Hypothalamus (tissue), 51 donors: Measurements from ENCODE around the gene PRDM16.

Source experiments
- DNase-seq, 51 donors: peaks; one replicate each; lab custom pipeline; 2025; lab: John Stamatoyannopoulos, UW

PRDM16 gene

DNA sequence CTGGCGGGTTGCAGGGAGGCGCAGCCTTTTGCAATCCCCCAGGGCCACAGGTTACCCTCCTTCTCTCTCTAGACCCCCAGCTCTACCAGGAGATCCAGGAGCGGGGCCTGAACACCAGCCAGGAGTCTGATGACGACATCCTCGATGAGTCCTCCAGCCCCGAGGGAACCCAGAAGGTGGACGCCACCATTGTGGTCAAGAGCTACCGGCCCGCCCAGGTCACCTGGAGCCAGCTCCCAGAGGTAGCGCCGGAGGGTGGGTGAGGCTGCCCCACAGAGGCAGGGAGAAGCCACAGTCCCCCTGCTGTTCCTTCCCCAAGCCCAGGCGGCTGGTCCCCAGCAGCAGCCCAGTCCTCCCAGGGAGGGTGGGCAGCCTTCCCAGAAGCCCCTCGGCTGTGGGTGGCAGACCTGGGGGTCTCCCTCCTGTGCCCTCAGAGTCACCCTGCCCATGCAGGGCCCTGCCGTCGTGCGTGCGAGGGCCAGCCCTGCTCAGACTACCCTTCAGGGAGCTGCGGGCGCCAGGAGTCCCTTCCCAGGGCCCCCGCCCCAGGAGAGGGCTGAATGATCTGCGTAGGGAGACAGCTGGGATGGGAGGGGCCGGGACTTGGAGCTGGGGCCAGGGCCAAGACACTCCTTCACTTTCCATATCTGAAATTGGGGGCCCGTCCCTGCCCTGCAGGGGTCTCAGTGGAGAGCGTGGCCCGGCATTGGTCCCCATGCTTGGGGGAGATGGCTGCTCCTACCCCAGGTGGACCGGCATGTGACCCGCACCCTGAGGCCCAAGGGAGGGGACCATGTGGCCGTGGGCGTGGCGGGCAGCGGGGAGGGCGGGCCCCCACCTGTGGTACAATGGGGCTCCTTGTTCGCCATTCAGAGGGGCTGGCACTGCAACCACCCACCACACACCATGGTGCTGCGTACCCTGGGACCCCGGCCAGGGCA lies 398.4 kb downstream of the PRDM16 start:
- no peak for DNase-seq

DNA sequence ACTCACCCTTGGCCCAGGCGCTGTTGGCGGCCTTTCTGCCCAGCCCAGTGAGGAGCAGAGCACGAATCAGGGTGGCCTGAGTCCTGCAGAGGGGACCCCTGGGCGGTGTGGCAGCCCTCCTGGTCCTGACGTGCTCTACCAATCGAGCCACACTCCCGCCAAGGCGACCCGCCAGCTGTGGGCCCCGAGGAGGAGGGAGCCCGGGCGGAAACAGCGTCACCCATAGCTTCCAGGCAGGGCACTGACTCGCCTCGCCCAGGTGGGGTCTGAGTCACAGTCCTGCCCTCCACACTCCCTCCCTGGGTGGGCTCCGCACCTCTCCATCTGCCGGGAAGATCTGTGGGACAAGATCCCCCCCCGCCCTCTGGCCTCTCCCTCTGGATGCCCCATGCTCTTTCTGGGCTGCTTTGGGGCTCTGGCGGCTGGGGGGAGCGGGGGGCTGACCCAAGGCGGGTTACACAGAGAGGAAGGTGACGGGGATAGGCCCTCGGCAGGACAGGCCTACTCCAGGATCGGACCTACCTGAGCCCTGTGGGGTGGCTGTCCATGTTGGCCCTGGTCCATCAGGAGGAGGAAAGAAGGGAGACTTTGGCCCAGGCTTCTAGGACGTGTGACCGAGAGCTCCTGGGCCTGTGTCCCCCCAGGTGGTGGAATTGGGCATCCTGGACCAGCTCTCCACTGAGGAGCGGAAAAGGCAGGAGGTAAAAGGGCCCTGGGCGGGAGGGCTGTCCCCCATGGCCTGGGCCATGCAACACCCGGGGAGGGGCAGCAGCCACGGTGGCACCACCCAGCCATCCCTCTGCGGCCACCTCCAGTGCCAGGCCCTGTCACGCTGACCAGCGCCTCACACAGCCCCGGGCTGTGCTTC lies 399.5 kb downstream of the PRDM16 start:
- DNase-seq: no peak

DNA sequence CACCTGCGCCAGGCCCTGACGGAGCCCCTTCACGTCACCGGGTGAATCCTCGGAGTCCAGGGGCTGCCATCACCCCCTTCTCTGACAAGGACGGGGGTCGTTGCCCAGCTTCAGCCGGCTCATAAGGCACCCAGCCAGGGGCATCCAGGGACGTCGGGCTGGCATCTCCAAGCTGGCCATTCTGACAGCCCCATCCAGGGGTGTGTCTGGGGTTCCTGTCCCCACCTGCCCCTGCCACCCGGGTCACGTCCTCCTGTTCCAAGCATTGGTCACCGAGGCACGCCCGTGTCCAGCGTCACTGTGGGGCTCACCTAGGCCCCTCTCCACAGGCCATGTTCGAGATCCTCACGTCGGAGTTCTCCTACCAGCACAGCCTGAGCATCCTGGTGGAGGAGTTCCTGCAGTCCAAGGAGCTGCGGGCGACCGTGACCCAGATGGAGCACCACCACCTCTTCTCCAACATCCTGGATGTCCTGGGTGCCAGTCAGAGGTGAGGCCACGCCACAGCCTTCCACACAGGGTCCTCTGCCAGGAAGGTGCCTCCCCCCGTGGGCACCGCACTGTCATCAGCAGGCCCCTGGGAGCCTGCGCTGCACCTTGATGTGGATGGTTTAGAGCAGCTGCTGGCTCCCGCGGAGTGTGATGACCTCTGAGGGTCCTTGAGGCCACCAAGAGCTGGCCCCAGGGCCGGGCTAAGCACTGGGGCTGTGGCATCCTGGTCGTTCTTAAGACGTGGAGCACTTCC lies 400.3 kb downstream of the PRDM16 start:
- no peak for DNase-seq

DNA sequence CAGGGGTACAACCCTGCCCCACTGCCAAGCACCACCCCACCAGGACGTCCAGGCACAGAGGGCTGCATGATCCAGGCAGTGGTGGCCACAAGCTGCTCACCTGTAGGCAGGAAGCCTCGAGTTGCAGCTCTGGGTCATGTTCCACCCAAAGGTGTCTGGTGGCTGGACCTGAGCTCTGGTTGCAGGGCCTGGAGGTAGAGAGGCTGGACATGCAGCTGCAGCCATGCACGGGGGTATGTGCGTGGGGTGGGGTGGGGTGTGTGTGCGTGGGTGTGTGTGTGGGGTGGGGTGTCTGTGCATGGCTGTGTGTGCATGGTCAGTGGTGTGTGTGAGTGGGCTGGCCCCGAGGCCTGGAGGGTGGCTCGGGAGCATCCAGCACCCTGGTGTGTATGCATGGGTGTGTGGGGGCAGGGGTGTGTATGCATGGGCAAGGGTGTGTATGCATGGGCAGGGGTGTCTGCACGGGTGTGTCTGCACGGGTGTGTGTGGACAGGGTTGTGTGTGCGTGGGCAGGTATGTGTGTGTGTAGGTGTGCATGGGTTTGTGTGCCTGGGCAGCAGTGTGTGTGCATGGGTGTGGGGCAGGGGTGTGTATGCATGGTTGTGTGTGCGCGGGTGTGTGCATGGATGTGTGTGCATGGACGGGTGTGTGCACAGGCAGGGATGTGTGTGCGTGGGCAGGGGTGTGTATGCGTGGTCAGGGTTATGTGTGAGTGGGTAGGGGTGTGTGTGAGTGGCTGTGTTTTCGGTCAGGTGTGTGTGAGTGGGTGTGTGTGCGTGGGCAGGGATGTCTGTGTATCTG lies 401.0 kb downstream of the PRDM16 start:
- no peak for DNase-seq

DNA sequence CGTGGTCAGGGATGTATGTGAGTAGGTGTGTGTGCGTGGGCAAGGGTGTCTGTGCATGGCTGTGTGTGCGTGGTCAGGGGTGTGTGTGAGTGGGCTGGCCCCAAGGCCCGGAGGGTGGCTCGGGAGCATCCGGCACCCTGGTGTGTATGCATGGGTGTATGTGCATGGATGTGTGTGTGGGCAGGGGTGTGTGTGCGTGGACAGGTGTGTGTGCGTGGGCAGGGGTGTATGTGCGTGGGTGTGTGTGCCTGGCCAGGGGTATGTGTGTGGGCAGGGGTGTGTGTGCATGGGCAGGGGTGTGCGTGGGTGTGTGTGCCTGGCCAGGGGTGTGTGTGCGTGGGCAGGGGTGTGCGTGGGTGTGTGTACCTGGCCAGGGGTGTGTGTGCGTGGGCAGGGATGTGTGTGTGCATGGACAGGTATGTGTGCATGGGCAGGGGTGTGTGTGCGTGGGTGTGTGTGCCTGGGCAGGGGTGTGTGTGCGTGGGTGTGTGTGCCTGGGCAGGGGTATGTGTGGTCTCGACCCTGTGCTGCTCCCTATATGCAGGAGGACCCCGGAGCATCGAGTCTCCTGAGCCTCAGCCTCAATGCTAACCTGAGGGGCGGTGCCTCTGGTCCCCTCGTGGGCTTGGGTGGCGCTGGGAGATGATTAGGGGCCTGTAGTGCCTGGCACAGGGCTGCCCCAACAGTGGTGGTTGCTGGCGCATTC lies 401.8 kb downstream of the PRDM16 start:
- no peak for DNase-seq

DNA sequence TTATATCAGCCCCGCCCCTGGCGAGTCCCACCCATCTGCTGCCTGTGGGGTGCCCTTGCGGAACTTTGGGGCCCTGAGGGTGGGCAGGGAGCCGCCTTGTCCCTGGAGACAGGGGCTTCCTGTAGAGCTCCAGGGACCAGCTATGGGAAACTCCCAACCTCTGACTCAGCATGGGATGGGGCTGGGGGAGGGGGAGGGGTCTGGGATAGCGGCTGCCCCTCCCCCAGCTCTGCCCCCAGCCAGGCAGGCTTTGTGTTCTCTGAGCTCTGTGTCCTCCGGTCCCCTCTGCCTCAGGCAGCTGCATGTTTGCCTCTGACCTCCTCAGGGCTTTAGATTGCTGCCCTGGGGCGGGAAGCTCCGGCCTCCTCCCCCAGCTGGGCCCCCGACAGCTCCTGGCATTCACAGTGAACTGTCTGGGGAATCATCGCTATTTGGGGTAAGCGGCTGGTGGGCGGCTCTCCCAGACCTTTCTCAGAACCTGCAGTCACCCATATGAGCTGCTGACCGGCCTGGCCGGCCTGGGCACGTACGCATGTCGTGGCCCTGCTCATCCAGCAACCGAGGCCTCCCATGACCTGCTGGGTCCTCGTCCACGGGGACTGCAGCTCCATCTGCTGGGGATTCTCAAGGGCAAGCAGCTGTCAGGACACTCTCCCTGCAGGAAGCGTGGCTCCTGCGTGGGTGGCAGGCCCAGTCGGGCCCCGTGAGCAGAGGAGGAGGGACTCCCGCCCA lies 402.5 kb downstream of the PRDM16 start:
- peak in 14 of 51 donors; percentile 12 to 60 (median 37) for DNase-seq

DNA sequence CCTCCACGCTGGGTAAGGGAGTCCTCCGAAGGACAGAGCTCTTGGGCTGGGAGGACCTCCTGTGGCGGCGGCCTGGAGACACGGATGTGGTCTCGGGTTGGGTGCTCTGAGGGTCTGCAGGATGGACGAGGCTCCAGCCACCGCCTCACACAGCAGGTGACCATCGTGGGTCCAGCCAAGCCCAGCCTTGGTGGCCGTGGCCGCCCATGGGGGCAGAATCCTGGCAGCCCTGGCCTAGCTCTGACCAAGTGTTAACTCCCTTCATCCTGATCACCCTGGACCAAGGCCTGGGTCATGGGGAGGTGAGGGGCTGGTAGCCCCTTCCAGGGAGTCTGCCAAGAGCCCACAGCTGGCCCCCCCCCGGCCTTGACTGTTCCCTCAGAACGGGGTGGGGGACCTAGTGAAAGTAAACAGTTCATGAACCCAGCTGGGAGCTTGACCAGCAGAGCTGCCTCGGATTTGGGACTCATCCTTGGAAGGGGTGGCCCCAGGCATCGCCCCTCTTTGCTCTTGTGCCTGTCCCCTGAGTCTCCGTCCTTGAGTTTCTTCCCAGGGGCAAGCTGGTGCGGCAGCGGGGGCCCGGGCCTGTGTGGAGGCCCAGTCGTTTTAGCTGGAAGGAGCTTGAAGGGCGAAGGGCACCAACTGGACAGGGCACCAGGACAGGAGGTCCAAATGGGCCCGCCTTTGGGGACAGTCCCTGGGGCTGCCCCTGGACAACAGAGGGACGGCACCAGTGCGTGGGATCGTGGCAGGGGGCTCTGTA lies 403.3 kb downstream of the PRDM16 start:
- DNase-seq: no peak

DNA sequence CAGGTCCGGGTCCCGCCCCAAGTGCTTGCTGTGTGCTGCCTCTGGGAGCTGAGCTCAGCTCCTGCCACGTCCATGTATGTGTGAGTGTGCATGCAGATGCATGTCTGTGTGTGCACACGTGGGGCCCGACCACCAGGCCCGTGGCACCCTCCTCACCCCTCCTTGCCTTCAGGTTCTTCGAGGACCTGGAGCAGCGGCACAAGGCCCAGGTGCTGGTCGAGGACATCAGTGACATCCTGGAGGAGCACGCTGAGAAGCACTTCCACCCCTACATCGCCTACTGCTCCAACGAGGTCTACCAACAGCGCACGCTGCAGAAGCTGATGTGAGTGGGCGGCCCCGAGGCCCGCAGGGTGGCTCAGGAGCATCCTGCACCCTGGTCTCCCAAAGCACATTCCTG lies 403.9 kb downstream of the PRDM16 start:
- DNase-seq: no peak

DNA sequence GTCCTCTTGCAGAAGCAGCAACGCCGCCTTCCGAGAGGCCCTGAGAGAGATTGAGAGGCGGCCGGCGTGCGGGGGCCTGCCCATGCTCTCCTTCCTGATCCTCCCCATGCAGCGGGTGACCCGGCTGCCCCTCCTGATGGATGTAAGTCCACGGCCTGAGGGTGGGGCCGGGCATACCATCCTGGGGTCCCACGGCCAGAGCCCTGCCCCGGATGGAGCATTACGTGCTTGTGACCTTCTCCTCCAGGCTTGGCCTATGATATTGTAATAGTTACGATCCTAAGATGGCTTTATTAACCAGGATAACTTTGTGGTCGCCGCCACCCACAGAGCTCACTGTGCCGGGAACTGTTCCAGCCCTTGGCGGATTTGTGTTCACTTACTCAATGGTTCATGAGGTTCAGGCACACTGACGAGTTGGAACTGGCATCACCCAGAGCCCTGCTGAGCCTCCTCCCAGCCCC lies 404.4 kb downstream of the PRDM16 start:
- DNase-seq: peak in 4 of 51 donors; percentile 15 to 31 (median 22)

DNA sequence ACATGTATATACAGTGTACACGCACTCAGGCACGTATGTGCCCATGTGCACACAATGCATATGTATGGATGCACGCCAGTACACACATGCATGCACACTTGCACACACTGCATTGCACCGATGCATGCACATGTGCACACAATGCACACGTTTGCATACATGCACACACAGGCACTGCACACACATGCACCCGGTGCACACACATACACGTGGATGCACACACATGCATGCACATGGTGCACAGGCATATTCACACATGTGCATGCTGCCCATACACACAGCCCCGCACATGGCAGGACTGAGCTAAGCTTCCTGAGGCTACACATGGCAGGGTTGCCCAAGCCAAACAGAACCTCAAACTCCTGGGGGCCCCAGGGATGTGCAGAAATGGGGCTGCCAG lies 405.0 kb downstream of the PRDM16 start:
- DNase-seq: no peak

DNA sequence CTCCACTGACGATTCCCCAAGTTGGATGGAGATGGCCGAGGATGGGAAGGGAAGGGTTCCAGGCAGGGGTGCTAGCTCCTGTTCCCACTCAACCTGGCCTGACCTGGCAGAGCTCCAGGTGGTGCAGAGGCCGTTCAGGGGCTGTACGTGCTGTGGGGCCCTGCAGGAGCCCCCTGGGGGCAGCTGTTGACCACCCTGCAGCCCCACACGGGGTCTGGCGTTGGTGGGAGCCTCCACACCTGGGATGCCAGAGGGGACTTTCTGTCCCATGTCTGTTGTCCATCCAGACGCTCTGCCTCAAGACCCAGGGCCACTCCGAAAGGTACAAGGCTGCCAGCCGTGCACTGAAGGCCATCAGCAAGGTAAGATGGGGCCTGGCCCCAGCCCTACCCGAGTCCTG lies 405.4 kb downstream of the PRDM16 start:
- no peak for DNase-seq

DNA sequence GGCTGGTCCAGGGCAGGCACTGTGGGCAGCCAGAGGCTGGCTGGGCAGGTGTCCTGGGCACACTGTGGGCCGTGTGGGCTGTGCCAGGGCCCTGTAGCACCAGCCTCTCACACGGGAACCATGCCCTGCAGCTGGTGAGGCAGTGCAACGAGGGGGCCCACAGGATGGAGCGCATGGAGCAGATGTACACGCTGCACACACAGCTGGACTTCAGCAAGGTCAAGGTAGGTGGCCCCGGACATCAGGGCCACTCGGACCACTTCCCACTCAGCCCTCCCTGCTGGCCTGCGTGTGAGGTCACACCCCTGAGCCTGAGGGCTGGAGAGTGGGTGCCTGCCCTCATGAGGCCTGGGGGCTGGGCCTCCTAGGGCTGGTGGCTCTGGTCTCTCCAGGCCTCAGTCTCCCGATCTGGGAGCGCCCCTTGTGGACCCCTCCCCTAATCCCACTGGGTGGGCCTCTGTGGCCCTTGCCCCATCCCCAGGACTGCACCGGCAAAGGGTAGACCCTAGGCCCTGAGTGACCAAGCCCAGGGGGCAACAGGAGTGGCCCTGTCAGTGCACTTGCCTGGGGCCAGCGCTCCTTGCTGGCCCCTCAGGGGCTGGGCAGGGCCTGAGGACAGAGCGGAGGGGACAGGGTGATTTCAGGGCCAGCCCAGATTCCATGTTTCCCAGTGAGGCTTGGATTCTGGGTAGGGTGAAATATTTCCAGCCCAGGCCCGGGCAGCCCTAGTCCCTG lies 407.0 kb downstream of the PRDM16 start:
- no peak for DNase-seq

DNA sequence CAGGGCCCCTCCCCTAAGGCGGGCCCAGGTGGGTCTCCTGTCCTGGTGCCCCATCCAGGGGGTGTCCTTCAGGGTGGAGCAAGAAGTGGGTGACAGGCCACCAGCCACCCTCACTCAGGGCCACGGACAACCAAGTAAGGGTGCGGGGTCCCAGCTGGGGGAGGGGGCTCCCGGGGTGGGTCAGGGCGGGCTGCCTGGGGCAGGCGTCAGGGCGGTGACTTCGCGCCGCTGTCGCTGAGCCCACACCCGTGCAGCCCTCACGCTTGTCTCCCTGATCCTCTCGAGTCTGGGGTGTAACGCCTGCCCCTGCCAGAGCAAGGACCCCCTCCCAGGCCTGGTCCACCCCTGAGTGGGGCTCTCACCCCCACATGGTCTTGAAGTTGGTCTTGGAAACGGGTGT lies 407.7 kb downstream of the PRDM16 start:
- no peak for DNase-seq

DNA sequence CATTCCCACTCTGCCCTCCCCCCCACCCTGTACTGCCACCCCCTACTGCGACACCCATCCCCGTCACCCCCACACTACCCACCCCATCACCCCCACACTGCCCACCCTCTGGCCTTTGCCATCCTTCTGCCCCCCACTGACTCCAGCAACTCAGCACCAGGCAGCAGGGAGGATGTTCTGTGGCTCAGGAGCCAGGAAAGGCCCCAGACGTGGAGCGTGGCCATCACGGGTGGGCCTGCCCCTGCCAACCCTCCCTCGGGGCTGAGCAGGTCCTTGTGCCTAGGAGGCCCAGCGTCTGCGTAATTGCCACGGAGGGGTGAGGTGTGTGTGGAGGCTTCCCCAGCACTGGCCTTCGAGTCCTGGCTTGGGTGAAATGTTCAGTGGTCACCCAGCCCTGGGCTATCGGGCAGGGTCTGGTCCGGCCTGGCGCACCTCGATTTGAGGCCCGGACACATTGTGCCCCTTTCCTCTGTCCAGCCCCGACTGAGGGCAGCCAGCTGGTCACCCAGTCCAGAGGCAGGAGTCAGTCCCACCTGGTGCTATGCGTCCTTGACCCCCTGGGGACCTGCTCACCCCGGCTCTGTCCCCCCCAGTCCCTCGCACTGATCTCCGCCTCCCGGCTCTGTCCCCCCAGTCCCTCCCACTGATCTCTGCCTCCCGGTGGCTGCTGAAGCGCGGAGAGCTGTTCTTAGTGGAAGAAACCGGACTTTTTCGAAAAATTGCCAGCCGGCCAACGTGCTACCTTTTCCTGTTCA lies 408.4 kb downstream of the PRDM16 start:
- DNase-seq: no peak

DNA sequence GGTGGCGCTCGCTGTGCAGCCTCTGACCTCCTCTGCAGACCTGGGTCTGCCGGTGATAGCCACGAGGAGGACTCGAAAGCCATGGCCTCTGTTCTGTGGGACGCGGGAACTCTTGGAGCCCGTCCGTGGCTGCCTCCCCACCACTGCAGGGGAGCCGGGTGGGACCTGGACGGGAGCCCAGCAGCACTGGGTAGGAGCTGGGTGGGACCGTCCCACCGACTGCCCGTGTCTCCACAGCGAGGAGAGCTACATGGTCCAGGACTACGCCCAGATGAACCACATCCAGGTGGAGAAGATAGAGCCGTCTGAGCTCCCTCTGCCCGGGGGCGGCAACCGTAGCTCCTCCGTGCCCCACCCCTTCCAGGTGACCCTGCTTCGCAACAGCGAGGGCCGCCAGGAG lies 409.2 kb downstream of the PRDM16 start:
- no peak for DNase-seq
